Psoas muscle (tissue), 8 donors: ENCODE data around the gene RAB14. TPM values are rescaled to one million over a fixed set of nuclear protein-coding genes. Genes with fewer than 3 reads are reported as not detected.

Experiments used
- ATAC-seq, 4 donors: fragments of 200-7000 bp; cut with Tn5 transposase; one replicate each; pipeline ENCODE4 v1.9.1; 2020; ENCODE audit warnings: moderate library complexity in 3 of 4, mild to moderate bottlenecking in 2 of 4
- DNase-seq, 2 donors: peaks; one replicate each; pipeline ENCODE4 v3.0.0-alpha.2; 2020
- H3K27ac ChIP-seq: fragments of 200-600 bp; one replicate; pipeline ENCODE4 v1.8.0; 2022
- H3K27me3 ChIP-seq, 3 donors: fragments of 200-600 bp in 1 of 3; one replicate each; pipeline versions ENCODE4 v1.6.1 to v1.8.0; 2013 to 2022; ENCODE audit warnings: low read length in 2 of 3, mild to moderate bottlenecking in 2 of 3, moderate library complexity in 1 of 3; ENCODE audit not compliant: insufficient read depth in 3 of 3
- H3K36me3 ChIP-seq, 2 donors: fragments of 200-600 bp in 1 of 2; one replicate each; pipeline versions ENCODE4 v1.6.1 to v1.8.0; 2013 to 2022; ENCODE audit warnings: low read depth in 1 of 2, mild to moderate bottlenecking in 1 of 2, moderate library complexity in 1 of 2; ENCODE audit not compliant: insufficient read depth in 1 of 2
- H3K4me1 ChIP-seq: fragments of 200-600 bp; one replicate; pipeline ENCODE4 v1.8.0; 2022
- H3K4me3 ChIP-seq: fragments of 200-600 bp; one replicate; pipeline ENCODE4 v1.8.0; 2022; ENCODE audit warnings: mild to moderate bottlenecking
- H3K9me3 ChIP-seq: fragments of 200-600 bp; one replicate; pipeline ENCODE4 v1.8.0; 2022
- WGBS, 3 donors: extraction: QIAGEN DNeasy Blood & Tissue Kit; methylation state at CpG; one replicate each; pipeline versions ENCODE4 v1.1.6 to v1.1.7; 2013; 5-methylcytosine and 5-hydroxymethylcytosine counted together
- intact Hi-C, 2 donors: fragments of 100-400 bp; cut with DNase I; formaldehyde crosslinking; loops; one replicate each; pipeline versions ENCODE4 v1.11.0 to v1.14.2; 2022
- long read RNA-seq, 2 donors: library from polyadenylated mRNA; unstranded; transcript quantifications; one replicate each; pipeline ENCODE4 v2.0.0, GENCODE V29; 2021
- polyA plus RNA-seq, 3 donors: library from polyadenylated mRNA; stranded (reverse); fragments of 200-250 nt; gene quantifications; one replicate each; pipeline ENCODE4 v1.2.3, GENCODE V29; 2013
- total RNA-seq, 4 donors: library from RNA; stranded (reverse); fragmentation: NEBNext Ultra II Directional in 2 of 4; extraction: Animal tissue kit (Norgen Biotek cat#: 25700) in 2 of 4; gene quantifications; one replicate each; pipeline versions ENCODE4 v1.2.1 to v1.2.4, GENCODE V29; 2021 to 2023
- TF ChIP-seq, protein P1 (sequence below): fragments of 200-600 bp; IDR thresholded peaks from one replicate; pipeline ENCODE4 v1.8.0; 2022; ENCODE audit warnings: antibody characterized with exemption
- donor health status: healthy with polysubstance abuse.
- donor health status: DM: no; HTN: no; CAD: no; lungs with moderate emphysema.
- donor health status: Bipolar disorder and iron deficiency.
- donor health status: healthy.
- donor health status: DM: yes; HTN: yes; CAD: no.
- donor health status: DM: no; HTN: no; CAD: no.
- donor health status: DM: no; HTN: no; CAD: no.
- donor health status: DM: yes; HTN: yes; CAD: no.

RAB14 gene
- 10 to 100 TPM; 43.6 to 51.5 (median 44.5) TPM for total RNA-seq
- polyA plus RNA-seq = 10 to 100 TPM; 17.6 to 34.7 (median 32.1) TPM
- long read RNA-seq, donor 1, full-length matches to known transcripts = 42 of 46 reads
- long read RNA-seq, donor 1, partial matches to known transcripts = 2 of 46 reads
- long read RNA-seq, donor 1, other reads (novel, unspliced or antisense) = 2 of 46 reads
- long read RNA-seq, donor 2, full-length matches to known transcripts = 106 of 131 reads
- long read RNA-seq, donor 2, partial matches to known transcripts = 5 of 131 reads
- long read RNA-seq, donor 2, other reads (novel, unspliced or antisense) = 20 of 131 reads

DNA sequence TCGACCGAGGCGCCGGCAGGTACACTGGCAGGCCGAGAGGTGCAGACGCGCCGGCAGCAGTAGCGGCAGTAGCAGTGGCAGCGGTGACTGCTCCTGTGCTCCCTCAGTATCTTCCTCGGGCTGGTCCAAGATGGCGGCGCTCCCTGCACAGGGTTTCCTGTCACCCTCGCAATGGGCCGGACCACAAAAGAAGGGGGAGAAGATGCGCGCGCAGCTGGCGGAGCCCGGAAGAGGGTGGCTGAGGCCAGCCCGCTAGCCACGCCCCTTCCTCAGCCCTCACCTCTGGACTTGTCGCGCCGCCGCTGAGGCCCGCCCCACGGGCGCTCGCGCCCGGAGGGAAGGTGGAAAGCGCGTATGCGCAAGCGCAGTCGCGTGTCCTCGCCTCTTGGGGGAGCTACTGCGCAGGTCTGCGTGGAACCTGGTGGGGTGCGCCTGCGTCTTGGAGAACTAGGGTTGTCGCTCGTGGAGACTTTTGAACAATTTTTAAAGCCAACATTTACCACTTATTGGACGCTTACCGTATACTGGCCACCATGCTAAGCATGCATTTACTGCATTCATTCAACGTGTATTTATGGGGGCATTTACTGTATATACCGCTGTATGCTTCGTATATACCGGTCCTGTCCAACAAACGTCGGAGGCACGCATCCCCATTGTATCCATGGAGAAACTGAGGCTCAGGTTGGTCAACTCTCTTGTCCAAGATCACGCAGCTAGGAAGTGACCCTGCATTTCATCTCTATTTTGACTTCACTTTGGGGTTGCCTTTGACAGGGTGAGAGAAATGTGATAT, at the start of gene RAB14:
Gene RAB14, minus strand, starts transcription at position 132 of the 796 bp plus-strand sequence. CDS start 8,457 bp downstream, outside the sequence.
- Histone ChIP-seq H3K4me3 (peak within 1 kb of the TSS; percentile 96), H3K27ac (peak within 1 kb of the TSS; percentile 92), H3K4me1 (peaks cover 34% of the 10 kb centered on the region), H3K9me3 (no peaks in the 10 kb centered on the region), H3K36me3 (no peaks in the 10 kb centered on the region), H3K27me3 (no peaks in the 10 kb centered on the region)
- TF ChIP-seq, protein P1, sequence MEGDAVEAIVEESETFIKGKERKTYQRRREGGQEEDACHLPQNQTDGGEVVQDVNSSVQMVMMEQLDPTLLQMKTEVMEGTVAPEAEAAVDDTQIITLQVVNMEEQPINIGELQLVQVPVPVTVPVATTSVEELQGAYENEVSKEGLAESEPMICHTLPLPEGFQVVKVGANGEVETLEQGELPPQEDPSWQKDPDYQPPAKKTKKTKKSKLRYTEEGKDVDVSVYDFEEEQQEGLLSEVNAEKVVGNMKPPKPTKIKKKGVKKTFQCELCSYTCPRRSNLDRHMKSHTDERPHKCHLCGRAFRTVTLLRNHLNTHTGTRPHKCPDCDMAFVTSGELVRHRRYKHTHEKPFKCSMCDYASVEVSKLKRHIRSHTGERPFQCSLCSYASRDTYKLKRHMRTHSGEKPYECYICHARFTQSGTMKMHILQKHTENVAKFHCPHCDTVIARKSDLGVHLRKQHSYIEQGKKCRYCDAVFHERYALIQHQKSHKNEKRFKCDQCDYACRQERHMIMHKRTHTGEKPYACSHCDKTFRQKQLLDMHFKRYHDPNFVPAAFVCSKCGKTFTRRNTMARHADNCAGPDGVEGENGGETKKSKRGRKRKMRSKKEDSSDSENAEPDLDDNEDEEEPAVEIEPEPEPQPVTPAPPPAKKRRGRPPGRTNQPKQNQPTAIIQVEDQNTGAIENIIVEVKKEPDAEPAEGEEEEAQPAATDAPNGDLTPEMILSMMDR = peak; percentile 49
- intact Hi-C loops = no loop called here
- ATAC-seq (peak; percentile 97 to 98 (median 98)), DNase-seq (peak; percentile 100)
- WGBS, 3 donors = 2 to 3% (median 3%) methylated on average over 43 to 55 of the region's 55 CpGs

DNA sequence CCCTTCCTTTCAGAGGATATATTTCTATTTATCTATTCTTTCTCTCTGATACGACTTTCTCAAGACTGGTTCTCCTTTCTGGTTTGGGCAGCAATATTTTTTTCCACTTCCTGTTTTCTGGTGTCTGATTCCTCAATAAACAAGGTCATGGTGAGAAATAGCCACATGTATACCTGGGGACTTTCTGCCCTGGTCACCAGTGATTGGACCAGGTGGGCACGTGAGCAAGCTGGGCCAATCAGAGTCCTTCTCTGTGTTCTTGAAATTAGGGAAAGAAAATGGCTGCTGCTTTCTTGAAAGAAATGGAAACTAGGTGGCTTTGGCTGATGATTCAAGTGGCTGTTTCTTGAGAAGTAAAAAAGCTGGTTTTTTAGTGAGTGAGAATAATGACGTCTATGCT, 47.9 kb upstream of the RAB14 start:
- Histone ChIP-seq H3K9me3 (peaks cover 1% of the 10 kb centered on the region), H3K4me1 (no peaks in the 10 kb centered on the region), H3K27me3 (no peaks in the 10 kb centered on the region), H3K27ac (no peak overlapping the region), H3K4me3 (no peak overlapping the region), H3K36me3 (no peaks in the 10 kb centered on the region)
- TF ChIP-seq, protein P1 = no peak
- no peak for DNase-seq
- intact Hi-C loops = no loop called here
- no peak for ATAC-seq
- 86 to 93% (median 89%) methylated on average over 3 of the region's 3 CpGs for WGBS, 3 donors

DNA sequence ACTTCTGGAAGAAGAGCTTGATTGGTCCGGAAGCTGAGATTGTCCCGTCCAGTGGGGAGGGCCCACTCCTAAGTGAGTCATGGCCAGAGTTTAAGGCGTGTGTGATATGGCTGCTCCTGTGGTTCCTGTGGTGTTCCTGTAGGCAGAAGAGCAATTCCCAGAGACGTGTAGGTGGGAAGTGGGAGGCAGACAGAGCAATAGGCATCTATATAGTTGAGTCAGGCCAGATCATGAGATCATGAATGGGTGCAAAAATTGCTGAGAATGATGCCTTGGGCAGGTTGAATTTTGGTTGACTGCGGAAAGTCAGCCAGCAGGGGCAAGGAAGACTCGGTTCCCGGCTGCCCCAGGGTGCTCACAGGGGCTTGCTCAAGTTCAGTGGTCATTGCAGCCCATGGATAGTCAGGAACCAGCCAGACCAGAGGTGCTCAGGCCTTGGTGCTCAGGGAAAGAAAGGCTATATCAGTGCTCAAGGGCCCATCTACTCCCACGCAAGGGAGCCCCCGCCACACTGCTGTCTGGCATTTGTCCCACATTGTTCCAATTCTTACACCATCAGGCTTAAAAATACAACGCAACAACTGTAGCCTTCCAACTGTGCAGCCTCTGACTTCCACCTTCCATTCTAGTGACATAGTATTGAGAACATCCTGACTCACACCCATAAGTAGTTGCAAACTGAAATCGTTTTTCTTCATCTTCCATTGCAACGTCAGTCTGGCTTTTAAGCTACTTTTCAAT, 45.3 kb upstream of the RAB14 start:
- TF ChIP-seq, protein P1 = no peak
- ATAC-seq = peak in 2 of 4 donors; percentile 42 to 61
- H3K4me1 ChIP-seq = no peaks in the 10 kb centered on the region
- no peak overlapping the region for H3K27ac ChIP-seq
- H3K36me3 ChIP-seq = no peaks in the 10 kb centered on the region
- intact Hi-C loops = no loop called here
- no peaks in the 10 kb centered on the region for H3K27me3 ChIP-seq
- H3K9me3 ChIP-seq = peaks cover 4% of the 10 kb centered on the region
- H3K4me3 ChIP-seq = no peak overlapping the region
- peak in 1 of 2 donors; percentile 33 for DNase-seq
- WGBS, 3 donors = 58 to 64% (median 64%) methylated on average over 12 of the region's 12 CpGs

DNA sequence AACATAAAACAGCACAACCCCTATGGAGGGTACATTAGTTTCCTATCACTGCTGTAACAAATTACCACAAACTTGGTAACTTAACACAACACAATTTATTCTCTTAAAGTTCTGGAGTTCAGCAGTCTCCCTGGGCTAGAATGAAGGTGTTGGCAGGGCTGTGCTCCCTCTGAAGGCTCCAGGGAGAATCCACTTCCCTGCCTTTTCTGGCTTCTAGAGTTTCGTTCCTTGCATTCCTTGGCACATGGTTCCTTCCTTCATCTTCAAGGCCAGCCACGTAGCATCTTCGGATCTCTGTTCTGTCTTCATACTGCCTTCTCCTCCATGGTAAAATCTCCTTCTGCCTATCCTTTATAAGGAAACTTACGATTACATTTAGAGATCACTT, 41.3 kb upstream of the RAB14 start:
- Histone ChIP-seq H3K9me3 (peaks cover 4% of the 10 kb centered on the region), H3K4me3 (no peak overlapping the region), H3K27ac (no peak overlapping the region), H3K4me1 (no peaks in the 10 kb centered on the region), H3K36me3 (no peaks in the 10 kb centered on the region), H3K27me3 (no peaks in the 10 kb centered on the region)
- ATAC-seq (peak in 1 of 4 donors; percentile 20), DNase-seq (no peak)
- WGBS, 3 donors = 57 to 81% (median 69%) methylated on average over 4 of the region's 4 CpGs
- intact Hi-C loops = no loop called here
- TF ChIP-seq, protein P1 = no peak
